ENCODE measurements around the gene ZNF639.

The ZNF639 gene

DNA sequence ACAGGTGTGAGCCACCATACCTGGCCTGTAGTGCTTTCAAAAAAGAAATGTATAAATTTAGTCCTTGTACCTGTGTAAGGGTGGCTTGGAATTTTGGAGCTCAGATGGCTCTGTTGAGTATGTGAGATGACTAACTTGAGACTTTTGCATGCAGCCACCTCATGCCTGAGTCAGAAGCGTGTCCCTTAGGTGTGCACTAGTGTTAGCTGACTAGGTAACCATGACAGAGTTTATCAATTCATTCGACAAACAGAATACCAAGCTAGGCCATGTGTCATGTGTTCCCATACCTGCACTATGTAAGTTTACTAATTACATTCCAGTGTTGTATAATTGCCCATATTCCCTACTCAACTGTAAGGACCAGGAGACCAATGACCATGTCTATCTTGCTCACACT lies 4.0 kb upstream of the ZNF639 start:
- no peak for DNase-seq (ENCODE audit: low spot score)

GRCh38 chr3:179321668-179322285 lies 1.1 kb upstream of the ZNF639 start:
- peak; percentile 38 for DNase-seq (ENCODE audit: low spot score)

- peak; percentile 42 for DNase-seq (ENCODE audit: low spot score)
Observed at GRCh38 chr3:179323197-179324110, 623 bp downstream of the ZNF639 start.

- no peak for DNase-seq (ENCODE audit: low spot score)
Observed at GRCh38 chr3:179324270-179324754, 1.5 kb downstream of the ZNF639 start.

DNA sequence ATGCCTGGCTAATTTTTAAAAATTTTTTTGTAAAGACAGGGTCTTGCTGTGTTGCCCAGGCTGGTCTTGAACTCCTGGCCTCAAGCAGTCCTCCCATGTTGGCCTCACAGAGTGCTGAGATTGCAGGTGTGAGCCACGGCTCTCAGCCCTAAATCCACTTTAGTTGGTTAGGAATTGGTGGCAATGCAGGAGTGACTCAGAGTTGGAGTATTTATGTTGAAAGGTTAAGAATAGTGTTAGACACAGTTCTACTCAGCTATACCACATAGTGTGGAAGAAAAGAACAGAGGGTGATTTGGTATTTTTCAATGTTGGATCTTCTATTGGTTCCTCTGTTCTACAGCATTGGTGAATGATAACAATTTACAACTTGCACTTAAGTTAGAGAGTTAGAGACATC lies 7.6 kb downstream of the ZNF639 start:
- DNase-seq (ENCODE audit: low spot score), result no peak

- no peak for DNase-seq (ENCODE audit: low spot score)
Observed at GRCh38 chr3:179332240-179332639, 9.4 kb downstream of the ZNF639 start.

- DNase-seq (ENCODE audit: low spot score), result no peak
Observed at GRCh38 chr3:179333084-179333483, 10.3 kb downstream of the ZNF639 start.

DNA sequence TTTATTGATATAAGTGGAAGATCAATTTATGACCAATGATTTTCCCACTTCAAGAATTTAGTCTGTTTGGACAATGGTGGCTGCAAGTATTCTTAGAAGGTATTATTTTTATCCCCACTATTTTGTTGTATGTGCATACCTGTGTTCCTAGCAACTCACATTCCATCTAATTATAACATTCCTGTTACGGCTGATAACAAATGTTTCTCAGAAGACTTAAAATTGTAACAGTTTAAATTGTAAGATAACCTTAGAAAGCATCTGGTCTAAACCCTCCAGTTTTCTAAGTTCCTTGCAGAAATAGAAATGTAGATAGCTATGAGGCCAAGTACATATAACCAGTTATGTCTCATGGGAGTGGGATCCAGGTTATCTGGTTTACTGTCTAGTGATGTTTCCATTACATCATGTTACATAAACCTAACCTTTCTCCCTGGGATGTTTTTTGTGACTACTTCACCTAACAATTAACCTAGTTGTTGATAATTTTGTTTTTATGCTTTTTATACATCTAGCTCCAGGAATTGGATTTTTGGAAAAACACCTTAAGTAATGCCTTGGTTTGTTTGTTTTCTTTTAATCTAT lies 13.6 kb downstream of the ZNF639 start:
- DNase-seq (ENCODE audit: low spot score), result no peak

DNA sequence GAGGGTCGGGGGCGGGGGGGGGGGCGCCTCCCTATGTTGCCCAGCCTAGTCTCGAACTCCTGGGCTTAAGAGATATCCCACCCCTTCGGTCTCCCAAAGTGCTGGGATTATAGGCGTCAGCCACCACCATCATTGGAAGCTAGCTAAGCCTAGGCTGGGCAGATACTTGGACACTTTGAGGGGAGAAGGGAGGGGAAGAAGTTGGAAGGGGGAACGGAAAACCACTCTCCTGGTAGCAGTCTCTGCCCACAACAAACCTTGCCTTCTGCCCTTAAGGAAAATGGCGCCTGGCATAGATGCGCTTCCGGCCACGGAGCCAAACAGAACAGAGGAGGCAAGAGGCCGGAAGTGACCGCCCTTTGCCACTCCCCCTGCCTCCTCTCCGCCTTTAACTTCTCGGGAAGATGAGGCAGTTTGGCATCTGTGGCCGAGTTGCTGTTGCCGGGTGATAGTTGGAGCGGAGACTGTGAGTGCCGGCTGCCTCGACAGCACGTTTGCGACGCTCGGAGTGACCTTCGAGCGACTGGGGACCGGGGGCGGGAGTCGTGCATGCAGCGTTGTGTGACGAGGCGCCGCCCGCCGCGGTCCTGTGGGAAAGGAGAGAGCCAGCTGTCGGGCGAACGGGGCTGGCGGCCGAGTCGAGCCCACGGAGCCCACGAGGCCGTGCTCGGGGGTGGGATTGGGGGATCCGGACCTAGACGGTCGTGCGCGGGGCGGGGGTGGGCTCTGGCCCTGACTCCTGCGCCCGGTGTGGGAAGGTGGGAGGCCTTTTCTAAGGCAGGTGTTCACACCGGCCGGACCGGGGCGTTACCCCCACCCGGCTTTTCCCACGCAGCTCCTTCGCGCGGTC lies 24.7 kb downstream of the ZNF639 start, which contains the start of gene MFN1:
MFN1 (plus strand) TSS at position 365 of the 850 bp plus-strand sequence. CDS start 1,143 bp downstream, outside the sequence.
- peak; percentile 64 for DNase-seq (ENCODE audit: low spot score)

DNA sequence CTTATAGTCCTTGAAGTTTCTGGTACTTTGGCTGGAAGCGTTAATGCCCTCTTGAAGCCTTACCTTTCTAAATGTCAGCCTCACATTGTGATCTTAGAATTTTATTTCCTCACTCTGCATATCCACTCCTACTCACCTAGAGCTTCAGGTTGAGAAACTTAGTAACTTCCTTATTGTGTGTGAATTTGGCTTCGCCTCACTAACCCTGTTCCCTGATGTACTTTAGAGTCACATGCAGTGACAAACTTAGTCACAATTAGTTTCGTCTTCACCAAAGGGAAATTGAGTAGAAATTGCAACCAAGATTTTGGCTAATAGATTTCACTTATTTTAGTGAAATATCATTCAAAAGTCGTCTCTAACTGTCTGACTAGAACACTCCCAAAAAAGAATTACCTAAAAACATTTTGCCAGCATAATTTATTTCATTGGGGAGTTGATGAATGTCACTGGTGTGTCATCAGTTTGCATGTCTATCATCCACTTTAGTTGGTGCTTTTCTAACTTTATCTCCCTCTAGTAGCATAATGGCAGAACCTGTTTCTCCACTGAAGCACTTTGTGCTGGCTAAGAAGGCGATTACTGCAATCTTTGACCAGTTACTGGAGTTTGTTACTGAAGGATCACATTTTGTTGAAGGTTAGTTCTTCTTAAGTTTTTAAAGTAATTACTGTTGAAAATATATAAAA lies 25.6 kb downstream of the ZNF639 start:
- no peak for DNase-seq (ENCODE audit: low spot score)

DNA sequence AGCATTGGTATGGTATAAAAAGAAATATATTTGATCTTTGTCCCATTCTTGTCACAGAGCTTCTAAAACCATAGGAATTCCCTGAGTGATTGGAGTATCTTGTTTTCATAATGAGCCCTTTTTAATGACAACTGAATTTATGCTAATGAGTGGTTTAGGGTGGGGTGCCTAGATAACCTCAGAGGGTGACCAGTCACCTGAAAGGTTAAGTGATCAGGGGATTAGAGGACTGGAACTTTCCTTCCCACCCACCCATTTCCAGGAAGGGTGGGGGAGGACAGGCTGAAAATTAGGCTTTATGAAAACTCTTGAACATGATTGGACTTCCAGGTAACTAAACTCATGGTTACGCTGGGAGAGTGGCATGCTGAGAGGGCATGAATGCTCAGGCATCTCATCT lies 33.2 kb downstream of the ZNF639 start:
- DNase-seq (ENCODE audit: low spot score), result no peak

DNA sequence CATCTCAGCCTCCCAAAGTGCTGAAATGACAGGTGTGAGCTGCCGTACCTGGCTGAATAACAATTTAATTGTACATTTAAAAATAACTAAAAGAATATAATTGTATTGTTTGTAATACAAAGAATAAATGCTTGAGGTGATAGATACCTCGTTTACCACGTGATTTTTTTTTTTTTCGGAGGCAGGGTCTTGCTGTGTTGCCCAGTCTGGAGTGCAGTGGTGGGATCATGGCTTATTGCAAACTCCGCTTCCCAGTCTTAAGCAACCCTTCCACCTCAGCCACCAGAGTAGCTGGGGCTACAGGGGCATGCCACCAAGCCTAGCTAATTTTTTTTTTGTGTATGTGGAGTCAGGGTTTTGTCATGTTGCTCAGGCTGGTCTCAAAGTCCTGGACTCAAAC lies 40.5 kb downstream of the ZNF639 start:
- DNase-seq (ENCODE audit: low spot score), result no peak

- DNase-seq (ENCODE audit: low spot score), result no peak
Observed at GRCh38 chr3:179369621-179370020, 46.8 kb downstream of the ZNF639 start.

- DNase-seq (ENCODE audit: low spot score), result no peak
Observed at GRCh38 chr3:179373938-179374337, 51.1 kb downstream of the ZNF639 start.

DNA sequence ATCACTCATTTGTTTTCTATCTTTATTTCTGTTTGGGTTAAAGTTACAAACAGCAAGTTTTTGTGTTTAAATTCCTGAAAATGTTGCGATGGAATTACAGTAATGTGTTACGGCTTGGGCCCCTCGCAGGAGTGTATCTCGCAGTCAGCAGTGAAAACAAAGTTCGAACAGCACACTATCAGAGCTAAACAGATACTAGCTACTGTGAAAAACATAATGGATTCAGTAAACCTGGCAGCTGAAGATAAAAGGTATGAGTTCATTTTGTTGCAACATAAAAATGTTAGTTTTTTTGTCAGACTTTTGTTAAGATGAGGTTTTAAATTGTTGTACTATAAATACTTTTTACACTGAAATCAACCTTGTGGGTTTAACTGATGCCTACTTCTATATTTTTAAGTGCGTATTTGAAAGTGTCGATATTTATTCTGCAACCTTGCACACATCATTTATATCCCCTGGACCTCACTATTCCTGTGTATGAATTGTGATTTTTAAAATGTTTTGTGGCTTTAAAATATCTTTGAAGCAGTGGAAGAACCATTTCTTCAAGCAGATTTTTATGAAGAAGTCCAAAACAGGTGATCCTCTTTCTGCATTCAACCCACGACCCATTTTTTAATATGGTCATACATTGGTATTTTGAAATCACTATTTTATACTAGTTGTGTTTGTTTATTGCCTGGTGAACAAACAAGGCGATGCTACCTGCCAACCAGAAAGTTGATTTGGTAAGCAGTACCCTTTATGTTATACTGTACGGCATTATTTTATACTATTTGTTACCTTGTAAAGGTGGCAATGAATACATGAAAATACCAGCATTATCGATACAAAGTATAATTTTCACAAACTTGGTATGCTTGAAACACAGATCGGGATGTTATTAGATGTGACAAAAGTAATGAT lies 52.5 kb downstream of the ZNF639 start:
- DNase-seq (ENCODE audit: low spot score), result no peak

DNA sequence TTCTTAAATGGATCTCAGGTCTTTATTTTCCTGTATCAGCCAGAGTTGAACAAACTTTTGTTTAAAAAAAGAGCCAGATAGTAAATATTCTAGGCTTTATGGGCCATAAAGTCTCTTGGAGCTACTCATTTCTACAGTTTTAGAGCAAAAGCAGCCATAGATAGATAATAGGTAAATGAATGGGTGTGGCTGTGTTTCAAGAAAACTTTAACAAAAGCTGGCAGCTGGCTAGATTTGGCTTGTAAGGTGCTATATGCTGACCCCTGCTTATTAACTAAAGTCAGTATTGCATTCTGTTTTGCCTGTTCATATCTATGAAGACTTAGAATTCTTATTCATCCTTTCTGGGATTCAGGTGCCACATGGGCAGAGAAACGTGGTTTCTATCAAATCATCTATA lies 53.6 kb downstream of the ZNF639 start:
- no peak for DNase-seq (ENCODE audit: low spot score)

All from HuH-7.5 (cell line).